Esophagus squamous epithelium (tissue), 4 donors: ENCODE results near the gene GSTM4.
"Not testable (repeated sequence)": the region's sequence is repeated elsewhere in the genome, so short reads cannot be mapped to it uniquely, and the experiment has no call there.

Experiments
- POLR2A ChIP-seq, 4 donors: fragments of 450-650 bp; IDR thresholded peaks; one replicate each; pipeline ENCODE4 v1.6.1; 2017; ENCODE audit warnings: antibody characterized with exemption in 4 of 4, mild to moderate bottlenecking in 4 of 4, moderate library complexity in 3 of 4
- TF ChIP-seq, protein P1 (sequence below), 6 experiments: fragments of 450-650 bp in 4 of 6; fragments of 200-600 bp in 2 of 6; sonication (generic) in 2 of 6; IDR thresholded peaks; one replicate each; pipeline ENCODE4 v1.5.1; 2016 to 2019; ENCODE audit warnings: antibody characterized with exemption in 6 of 6, mild to moderate bottlenecking in 4 of 6, moderate library complexity in 4 of 6

DNA sequence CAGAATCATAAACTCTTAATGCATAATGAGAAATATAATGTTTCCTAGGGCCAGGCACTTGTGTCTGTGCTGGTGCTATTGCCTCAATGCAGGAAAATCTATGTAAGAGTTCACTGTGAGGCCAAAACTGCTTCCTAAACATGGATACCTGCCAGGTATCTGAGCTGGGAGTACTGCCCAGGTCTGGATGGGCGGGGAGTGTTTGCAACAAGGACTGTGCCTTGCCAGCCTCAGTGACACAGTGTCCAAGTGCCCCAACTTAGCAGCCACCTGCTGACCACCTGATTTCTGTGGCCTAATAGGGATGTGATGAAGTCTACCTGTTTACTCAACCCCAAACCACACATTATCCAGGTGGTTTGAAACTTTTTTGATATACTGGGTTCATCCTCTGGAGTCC lies 29.5 kb downstream of the GSTM4 start:
- TF ChIP-seq, protein P1, sequence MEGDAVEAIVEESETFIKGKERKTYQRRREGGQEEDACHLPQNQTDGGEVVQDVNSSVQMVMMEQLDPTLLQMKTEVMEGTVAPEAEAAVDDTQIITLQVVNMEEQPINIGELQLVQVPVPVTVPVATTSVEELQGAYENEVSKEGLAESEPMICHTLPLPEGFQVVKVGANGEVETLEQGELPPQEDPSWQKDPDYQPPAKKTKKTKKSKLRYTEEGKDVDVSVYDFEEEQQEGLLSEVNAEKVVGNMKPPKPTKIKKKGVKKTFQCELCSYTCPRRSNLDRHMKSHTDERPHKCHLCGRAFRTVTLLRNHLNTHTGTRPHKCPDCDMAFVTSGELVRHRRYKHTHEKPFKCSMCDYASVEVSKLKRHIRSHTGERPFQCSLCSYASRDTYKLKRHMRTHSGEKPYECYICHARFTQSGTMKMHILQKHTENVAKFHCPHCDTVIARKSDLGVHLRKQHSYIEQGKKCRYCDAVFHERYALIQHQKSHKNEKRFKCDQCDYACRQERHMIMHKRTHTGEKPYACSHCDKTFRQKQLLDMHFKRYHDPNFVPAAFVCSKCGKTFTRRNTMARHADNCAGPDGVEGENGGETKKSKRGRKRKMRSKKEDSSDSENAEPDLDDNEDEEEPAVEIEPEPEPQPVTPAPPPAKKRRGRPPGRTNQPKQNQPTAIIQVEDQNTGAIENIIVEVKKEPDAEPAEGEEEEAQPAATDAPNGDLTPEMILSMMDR (IDR thresholded peaks at IDR 0.05): not testable (repeated sequence)
- TF ChIP-seq POLR2A (IDR thresholded peaks at IDR 0.05): not testable (repeated sequence)
